ENCODE data around the gene AMPD2.

DNA sequence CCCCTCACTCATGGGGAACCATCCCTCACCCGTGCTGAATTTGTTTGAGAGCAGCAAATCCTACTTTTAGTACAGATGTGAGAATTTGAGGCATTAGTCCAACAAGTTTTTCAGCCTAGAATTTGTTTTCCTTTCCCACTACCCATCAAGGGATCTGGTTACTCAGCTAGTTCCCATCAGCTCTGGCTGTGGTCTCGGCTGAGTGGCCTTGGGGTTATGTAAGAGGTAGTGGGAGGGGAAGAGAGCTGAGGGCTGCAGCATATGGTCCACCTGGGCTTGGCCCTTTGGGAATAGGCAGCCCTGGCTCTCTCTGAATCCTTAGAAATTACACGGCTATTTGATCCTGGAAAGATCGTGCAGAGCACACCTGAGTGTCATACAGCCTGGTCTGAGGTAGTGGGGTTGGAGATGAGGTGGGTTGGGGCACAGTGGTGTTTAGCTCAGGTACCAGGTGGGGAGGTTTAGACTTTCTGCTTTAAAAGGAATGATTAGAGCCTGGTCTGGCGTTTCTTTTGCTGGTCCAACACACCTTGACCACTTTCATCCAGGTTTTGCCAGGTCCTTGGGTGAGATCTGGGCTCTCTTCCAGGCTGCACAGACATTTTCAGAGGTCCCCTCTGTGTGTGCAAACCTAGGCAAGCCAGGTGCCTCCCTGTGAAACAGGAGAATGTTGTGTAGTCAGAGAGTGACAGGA is 40.5 kb downstream of the AMPD2 start:
- TF ChIP-seq, protein P1, sequence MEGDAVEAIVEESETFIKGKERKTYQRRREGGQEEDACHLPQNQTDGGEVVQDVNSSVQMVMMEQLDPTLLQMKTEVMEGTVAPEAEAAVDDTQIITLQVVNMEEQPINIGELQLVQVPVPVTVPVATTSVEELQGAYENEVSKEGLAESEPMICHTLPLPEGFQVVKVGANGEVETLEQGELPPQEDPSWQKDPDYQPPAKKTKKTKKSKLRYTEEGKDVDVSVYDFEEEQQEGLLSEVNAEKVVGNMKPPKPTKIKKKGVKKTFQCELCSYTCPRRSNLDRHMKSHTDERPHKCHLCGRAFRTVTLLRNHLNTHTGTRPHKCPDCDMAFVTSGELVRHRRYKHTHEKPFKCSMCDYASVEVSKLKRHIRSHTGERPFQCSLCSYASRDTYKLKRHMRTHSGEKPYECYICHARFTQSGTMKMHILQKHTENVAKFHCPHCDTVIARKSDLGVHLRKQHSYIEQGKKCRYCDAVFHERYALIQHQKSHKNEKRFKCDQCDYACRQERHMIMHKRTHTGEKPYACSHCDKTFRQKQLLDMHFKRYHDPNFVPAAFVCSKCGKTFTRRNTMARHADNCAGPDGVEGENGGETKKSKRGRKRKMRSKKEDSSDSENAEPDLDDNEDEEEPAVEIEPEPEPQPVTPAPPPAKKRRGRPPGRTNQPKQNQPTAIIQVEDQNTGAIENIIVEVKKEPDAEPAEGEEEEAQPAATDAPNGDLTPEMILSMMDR (IDR thresholded peaks at IDR 0.05): no peak
- TF ChIP-seq POLR2A (IDR thresholded peaks at IDR 0.05) (no peak), POLR2AphosphoS5 (IDR thresholded peaks at IDR 0.05) (no peak), EP300 (IDR thresholded peaks at IDR 0.05) (no peak)

Data from upper lobe of left lung (tissue), 4 donors.